Esophagus muscularis mucosa (tissue), 4 donors: Measurements from ENCODE around the gene MBD3. TPM values are rescaled to one million over a fixed set of nuclear protein-coding genes. Genes with fewer than 3 reads are reported as not detected.

Experiments used
- DNase-seq: peaks from one replicate; pipeline ENCODE4 v3.0.0-alpha.2; 2017; ENCODE audit errors: extremely low spot score
- H3K27ac ChIP-seq, 4 donors: fragments of 200-600 bp; sonication (generic); replicated peaks in 1 of 4; 1 replicate in 3 of 4; 2 replicates in 1 of 4; pipeline ENCODE4 v1.5.1; 2016 to 2019; ENCODE audit warnings: mild to moderate bottlenecking in 1 of 4
- H3K27me3 ChIP-seq, 4 donors: fragments of 200-600 bp; sonication (generic); one replicate each; pipeline versions ENCODE4 v1.5.1 to v1.6.0; 2016 to 2019
- H3K36me3 ChIP-seq, 4 donors: fragments of 200-600 bp; sonication (generic); one replicate each; pipeline ENCODE4 v1.5.1; 2016 to 2019
- H3K4me1 ChIP-seq, 4 donors: fragments of 200-600 bp; sonication (generic); one replicate each; pipeline ENCODE4 v1.5.1; 2016 to 2019
- H3K4me3 ChIP-seq, 4 donors: fragments of 200-600 bp; sonication (generic); 1 replicate in 2 of 4; 2 replicates in 2 of 4; pipeline ENCODE4 v1.5.1; 2016 to 2019; ENCODE audit warnings: mild to moderate bottlenecking in 4 of 4, moderate library complexity in 1 of 4
- H3K9me3 ChIP-seq, 4 donors: fragments of 200-600 bp; sonication (generic); 1 replicate in 3 of 4; 2 replicates in 1 of 4; pipeline ENCODE4 v1.5.1; 2016 to 2019
- EP300 ChIP-seq: sonication (generic); formaldehyde crosslinking; IDR thresholded peaks from one replicate; pipeline ENCODE4 v1.6.1; 2017; ENCODE audit warnings: antibody characterized with exemption
- POLR2A ChIP-seq: fragments of 450-650 bp; IDR thresholded peaks from one replicate; pipeline ENCODE4 v1.6.1; 2017; ENCODE audit warnings: antibody characterized with exemption, moderate library complexity, mild to moderate bottlenecking, low read depth
- POLR2AphosphoS5 ChIP-seq, 2 donors: sonication (generic); formaldehyde crosslinking; IDR thresholded peaks; one replicate each; pipeline ENCODE4 v1.6.1; 2017; ENCODE audit warnings: antibody characterized with exemption in 2 of 2
- WGBS: methylation state at CpG from one replicate; pipeline ENCODE4 v1.1.5; 2018; 5-methylcytosine and 5-hydroxymethylcytosine counted together
- intact Hi-C: fragments of 100-400 bp; cut with DNase I; formaldehyde crosslinking; loops from one replicate; pipeline ENCODE4 v1.15.1; 2023
- total RNA-seq, 4 donors: library from RNA; depleted of rRNA; stranded (reverse); fragments of >200 nt; gene quantifications; one replicate each; pipeline versions ENCODE4 v1.1.0 to v1.2.1, GENCODE V29; 2016
- TF ChIP-seq, protein P1 (sequence below), 3 experiments: fragments of 200-600 bp in 2 of 3; fragments of 450-650 bp in 1 of 3; sonication (generic) in 2 of 3; IDR thresholded peaks; one replicate each; pipeline ENCODE4 v1.5.1; 2017 to 2019; ENCODE audit warnings: antibody characterized with exemption in 3 of 3, mild to moderate bottlenecking in 2 of 3, moderate library complexity in 1 of 3

Gene MBD3
- total RNA-seq, 4 donors from 2014 or later = 81.8 to 152 (median 114) TPM

DNA sequence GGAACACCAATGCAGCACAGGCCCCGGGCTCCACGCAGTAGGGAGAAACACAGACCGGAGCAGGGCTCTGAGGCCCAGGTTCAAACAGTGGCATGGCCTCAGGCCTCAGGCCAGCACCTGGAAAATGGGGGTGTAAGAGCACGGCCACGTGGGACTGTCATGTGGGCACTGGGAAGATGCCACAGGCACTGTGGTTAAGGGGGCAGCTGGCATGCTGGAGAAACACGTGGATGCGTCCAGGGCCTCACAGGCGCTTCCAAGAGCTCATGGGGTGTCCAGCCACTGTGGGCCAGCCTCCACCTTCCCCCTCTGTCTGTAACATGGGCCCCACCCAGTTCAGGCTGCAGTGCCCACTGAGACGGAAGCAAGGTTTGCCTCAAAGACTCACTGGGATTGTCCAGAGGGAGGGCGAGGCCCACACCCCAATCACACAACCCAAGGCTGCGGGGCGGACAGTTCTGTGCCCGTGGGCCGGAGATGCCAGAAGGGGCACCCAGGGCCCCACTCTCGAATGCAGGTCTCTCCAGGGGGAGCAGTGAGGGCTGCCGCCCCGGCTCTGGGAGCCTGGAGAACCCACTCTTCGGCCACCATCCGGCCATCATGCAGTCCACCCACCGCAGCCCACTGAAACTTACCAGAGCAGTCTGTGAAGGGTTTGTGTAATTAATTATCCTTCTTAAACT, 6.3 kb upstream of the MBD3 start:
- H3K36me3 ChIP-seq = peaks cover 27 to 64% (median 59%) of the 10 kb centered on the region in 4 donors
- TF ChIP-seq, protein P1, sequence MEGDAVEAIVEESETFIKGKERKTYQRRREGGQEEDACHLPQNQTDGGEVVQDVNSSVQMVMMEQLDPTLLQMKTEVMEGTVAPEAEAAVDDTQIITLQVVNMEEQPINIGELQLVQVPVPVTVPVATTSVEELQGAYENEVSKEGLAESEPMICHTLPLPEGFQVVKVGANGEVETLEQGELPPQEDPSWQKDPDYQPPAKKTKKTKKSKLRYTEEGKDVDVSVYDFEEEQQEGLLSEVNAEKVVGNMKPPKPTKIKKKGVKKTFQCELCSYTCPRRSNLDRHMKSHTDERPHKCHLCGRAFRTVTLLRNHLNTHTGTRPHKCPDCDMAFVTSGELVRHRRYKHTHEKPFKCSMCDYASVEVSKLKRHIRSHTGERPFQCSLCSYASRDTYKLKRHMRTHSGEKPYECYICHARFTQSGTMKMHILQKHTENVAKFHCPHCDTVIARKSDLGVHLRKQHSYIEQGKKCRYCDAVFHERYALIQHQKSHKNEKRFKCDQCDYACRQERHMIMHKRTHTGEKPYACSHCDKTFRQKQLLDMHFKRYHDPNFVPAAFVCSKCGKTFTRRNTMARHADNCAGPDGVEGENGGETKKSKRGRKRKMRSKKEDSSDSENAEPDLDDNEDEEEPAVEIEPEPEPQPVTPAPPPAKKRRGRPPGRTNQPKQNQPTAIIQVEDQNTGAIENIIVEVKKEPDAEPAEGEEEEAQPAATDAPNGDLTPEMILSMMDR (IDR thresholded peaks at IDR 0.05) = no peak
- no peak overlapping the region for H3K4me3 ChIP-seq
- peaks cover 14 to 50% (median 27%) of the 10 kb centered on the region in 4 donors for H3K4me1 ChIP-seq
- WGBS = 81% methylated on average over 16 of the region's 20 CpGs
- intact Hi-C loops = no loop called here
- no peaks in the 10 kb centered on the region for H3K27me3 ChIP-seq
- DNase-seq = no peak
- no peak overlapping the region for H3K27ac ChIP-seq
- no peaks in the 10 kb centered on the region for H3K9me3 ChIP-seq

DNA sequence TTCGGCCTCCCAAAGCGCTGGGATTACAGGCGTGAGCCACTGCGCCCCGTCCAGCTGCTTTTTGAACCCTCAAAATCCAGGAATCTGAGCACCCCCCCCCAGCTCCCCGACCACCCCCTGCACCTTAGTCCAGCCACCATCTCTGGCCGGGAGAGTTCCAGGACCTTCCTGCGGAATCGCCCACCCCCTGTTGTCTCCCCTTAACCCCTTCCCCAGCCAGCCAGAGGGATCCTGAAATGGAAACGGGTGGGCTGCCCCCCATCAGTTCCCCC, 772 bp upstream of the MBD3 start:
- DNase-seq = no peak
- no peaks in the 10 kb centered on the region for H3K9me3 ChIP-seq
- H3K4me1 ChIP-seq = peaks cover 23 to 40% (median 36%) of the 10 kb centered on the region in 4 donors
- H3K4me3 ChIP-seq = peak overlapping the region; percentile 62 to 91 (median 78)
- H3K36me3 ChIP-seq = peaks cover 16 to 40% (median 34%) of the 10 kb centered on the region in 4 donors
- no peaks in the 10 kb centered on the region for H3K27me3 ChIP-seq
- TF ChIP-seq, protein P1 (IDR thresholded peaks at IDR 0.05) = no peak
- TF ChIP-seq POLR2A (no peak), EP300 (no peak), POLR2AphosphoS5 (IDR thresholded peaks at IDR 0.05) (no peak)
- 67% methylated on average over 2 of the region's 10 CpGs for WGBS
- intact Hi-C loops = no loop called here
- H3K27ac ChIP-seq = peak overlapping the region in 3 of 4 donors; percentile 91 to 98 (median 95)

DNA sequence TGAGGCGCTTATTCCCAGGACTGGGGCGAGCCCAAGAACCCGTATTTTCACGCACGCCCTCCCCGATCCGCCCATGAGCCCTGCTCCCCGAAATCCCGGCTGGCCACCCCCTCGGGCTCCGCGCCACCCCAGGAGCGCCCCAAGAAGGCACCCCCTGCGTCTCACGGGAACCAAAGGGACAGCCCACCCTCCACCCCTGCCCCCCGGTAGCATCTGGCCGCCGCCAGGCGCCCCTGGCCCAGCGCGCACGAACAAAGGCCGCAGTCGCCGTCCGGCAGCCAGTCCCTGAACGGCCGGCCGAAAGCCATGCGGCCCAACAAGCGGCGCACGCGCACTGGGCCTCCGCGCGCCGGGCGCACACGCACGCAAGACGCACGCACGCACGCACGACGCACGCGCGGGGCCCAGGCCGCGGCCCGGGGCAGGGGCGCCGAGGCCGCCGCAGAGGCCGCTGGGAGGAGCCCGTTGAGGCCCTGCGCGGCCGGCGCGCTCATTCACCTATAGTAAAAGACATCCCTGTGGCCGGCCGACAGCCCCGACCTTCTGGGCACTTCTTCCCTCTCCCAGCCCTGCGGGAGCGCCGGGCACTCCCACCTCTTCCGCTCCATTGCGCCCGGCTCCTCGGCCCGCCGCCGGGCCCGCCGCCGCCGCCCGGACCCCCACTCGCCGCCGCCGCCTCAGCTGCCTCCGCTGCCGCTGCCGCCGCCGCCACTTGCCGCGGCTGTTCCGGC, 476 bp downstream of the MBD3 start:
- H3K4me1 ChIP-seq = peaks cover 23 to 48% (median 37%) of the 10 kb centered on the region in 4 donors
- peak overlapping the region; percentile 62 to 91 (median 78) for H3K4me3 ChIP-seq
- intact Hi-C loops = no loop called here
- H3K27me3 ChIP-seq = no peaks in the 10 kb centered on the region
- peak overlapping the region; percentile 91 to 98 (median 94) for H3K27ac ChIP-seq
- WGBS = under 1% methylated on average over 42 of the region's 94 CpGs
- DNase-seq = peak; percentile 93
- no peaks in the 10 kb centered on the region for H3K9me3 ChIP-seq
- H3K36me3 ChIP-seq = peaks cover 4 to 28% (median 21%) of the 10 kb centered on the region in 4 donors
- peak; percentile 62 for TF ChIP-seq POLR2A
- no peak for TF ChIP-seq EP300
- TF ChIP-seq, protein P1 (IDR thresholded peaks at IDR 0.05) = peak in 1 of 3 experiments; percentile 6
- peak; percentile 72 to 80 for TF ChIP-seq POLR2AphosphoS5 (IDR thresholded peaks at IDR 0.05)

DNA sequence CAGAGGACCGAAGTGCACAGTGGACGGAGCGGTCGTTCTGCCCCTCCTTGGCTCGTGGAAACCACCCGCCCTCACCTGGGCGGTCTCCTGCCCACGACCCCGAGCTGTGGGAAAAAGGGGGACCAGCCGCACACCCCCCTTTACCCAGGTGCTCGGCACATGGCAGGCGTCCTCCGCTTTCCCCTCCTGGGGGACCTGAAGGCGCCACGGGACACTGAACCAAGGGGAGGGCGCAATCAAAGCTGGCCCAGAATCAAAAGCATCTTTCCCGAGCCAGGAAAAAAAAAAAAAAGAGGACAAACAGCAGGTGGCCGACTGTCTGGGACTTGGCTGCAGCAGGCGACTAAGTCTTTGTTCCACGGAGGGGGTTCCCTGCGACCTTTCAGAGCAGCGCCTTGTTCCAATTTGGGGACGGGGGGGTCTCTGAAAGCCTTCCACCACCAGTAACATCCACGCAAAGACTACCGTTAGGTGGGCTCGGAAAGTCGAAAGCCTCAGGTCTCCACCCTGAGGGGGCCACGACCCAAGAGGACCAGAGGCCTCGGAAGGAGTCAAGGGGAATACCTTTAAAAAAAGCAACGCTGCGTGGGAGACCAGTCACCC, 1.1 kb downstream of the MBD3 start:
- Histone ChIP-seq H3K9me3 (no peaks in the 10 kb centered on the region), H3K27ac (peak overlapping the region; percentile 91 to 98 (median 94)), H3K4me3 (peak overlapping the region; percentile 62 to 91 (median 78)), H3K27me3 (no peaks in the 10 kb centered on the region), H3K36me3 (peaks cover 0 to 21% (median 15%) of the 10 kb centered on the region in 4 donors), H3K4me1 (peaks cover 23 to 48% (median 37%) of the 10 kb centered on the region in 4 donors)
- 1% methylated on average over 19 of the region's 31 CpGs for WGBS
- DNase-seq = no peak
- TF ChIP-seq, protein P1 (IDR thresholded peaks at IDR 0.05) = no peak
- TF ChIP-seq POLR2A (no peak), POLR2AphosphoS5 (IDR thresholded peaks at IDR 0.05) (no peak), EP300 (no peak)
- intact Hi-C loops = no loop called here
